Iris pigment epithelial cell (primary cell): ENCODE data around the gene GATAD2B.
"Not testable (repeated sequence)": the region's sequence is repeated elsewhere in the genome, so short reads cannot be mapped to it uniquely, and the experiment has no call there.

Experiments used
- DNase-seq: peaks from one replicate; pipeline ENCODE4 v3.0.0-alpha.2; 2011; ENCODE audit warnings: low read depth

Gene GATAD2B

DNA sequence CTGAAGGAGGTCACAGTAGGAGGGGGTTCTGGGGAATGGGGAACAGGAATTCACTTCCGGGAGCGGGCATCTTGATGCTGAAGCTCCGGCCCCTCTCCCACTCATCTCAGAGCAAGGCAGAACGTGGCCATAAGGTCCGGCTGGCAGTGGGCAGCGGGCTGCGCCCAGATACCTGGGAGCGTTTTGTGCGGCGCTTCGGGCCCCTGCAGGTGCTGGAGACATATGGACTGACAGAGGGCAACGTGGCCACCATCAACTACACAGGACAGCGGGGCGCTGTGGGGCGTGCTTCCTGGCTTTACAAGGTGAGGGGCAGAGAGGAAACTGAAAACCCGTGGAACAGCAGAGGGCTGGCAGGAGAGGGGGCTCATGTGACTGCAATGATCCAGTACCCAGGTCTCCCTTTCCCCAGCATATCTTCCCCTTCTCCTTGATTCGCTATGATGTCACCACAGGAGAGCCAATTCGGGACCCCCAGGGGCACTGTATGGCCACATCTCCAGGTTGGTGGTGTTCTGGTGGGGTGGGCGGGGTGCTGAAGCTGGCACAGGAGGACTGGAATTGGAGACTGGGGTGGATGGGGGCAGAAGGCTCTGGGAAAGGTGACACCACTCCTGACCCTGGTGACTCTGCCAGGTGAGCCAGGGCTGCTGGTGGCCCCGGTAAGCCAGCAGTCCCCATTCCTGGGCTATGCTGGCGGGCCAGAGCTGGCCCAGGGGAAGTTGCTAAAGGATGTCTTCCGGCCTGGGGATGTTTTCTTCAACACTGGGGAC, 144.5 kb downstream of the GATAD2B start:
- no peak for DNase-seq

DNA sequence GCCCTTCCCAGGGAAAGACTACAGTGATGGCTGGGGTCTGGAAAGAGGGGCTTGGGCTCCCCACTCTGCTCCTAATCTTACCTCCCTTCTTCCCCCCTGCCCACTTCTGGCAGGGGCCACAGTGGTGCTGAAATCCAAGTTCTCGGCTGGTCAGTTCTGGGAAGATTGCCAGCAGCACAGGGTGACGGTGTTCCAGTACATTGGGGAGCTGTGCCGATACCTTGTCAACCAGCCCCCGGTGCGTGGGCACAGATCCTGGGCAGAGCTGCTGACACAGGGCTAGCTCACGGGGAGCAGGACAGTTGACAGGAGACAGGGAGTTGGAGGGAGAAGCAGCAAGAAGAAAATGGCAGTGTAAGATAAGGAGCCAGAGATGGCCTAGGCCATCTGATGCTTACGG, 145.1 kb downstream of the GATAD2B start:
- no peak for DNase-seq

DNA sequence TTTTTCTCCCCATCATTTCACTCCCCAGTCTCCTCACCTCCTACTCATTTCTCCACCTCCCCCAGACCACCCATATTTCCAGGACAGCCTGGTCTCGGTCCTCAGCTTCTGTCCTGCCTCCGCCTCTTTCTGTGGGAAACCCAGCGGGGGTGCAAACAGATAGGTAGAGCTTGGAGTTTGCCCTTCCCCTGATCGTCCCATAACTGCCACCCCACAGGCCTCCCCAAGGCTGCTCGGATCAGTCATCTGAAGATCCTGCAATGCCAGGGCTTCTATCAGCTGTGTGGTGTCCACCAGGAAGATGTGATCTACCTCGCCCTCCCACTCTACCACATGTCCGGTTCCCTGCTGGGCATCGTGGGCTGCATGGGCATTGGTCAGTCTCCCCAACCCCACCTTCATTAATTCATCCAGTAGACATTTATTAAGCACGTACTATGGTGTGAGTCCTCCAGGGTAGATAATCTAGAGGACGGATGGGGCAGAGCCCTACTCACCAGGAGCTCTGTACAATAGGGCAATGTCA, 145.9 kb downstream of the GATAD2B start:
- no peak for DNase-seq

DNA sequence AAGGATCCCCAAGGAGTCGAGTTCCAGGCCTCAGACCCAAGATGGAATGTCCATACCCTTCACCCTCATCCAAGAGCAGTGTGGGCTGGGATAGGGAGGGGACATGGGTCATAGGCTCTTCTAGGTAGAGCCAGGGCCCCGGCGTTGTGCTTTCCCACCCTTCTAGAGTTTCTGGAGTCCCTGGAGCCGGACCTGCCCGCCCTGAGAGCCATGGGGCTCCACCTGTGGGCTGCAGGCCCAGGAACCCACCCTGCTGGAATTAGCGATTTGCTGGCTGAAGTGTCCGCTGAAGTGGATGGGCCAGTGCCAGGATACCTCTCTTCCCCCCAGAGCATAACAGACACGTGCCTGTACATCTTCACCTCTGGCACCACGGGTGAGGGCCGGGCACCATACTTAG, 146.4 kb downstream of the GATAD2B start:
- no peak for DNase-seq

DNA sequence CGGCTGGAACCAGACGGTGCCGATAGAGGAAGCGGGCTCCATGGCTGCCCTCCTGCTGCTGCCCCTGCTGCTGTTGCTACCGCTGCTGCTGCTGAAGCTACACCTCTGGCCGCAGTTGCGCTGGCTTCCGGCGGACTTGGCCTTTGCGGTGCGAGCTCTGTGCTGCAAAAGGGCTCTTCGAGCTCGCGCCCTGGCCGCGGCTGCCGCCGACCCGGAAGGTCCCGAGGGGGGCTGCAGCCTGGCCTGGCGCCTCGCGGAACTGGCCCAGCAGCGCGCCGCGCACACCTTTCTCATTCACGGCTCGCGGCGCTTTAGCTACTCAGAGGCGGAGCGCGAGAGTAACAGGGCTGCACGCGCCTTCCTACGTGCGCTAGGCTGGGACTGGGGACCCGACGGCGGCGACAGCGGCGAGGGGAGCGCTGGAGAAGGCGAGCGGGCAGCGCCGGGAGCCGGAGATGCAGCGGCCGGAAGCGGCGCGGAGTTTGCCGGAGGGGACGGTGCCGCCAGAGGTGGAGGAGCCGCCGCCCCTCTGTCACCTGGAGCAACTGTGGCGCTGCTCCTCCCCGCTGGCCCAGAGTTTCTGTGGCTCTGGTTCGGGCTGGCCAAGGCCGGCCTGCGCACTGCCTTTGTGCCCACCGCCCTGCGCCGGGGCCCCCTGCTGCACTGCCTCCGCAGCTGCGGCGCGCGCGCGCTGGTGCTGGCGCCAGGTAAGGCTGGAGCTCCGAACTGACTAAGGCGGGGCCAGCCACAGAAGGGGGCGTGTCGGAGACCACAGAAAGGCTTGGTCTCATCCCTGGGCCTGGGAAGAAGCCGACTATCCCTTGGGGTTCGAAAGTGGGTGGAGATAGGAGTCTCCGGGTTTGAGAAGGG, 147.1 kb downstream of the GATAD2B start:
- peak; percentile 57 for DNase-seq

DNA sequence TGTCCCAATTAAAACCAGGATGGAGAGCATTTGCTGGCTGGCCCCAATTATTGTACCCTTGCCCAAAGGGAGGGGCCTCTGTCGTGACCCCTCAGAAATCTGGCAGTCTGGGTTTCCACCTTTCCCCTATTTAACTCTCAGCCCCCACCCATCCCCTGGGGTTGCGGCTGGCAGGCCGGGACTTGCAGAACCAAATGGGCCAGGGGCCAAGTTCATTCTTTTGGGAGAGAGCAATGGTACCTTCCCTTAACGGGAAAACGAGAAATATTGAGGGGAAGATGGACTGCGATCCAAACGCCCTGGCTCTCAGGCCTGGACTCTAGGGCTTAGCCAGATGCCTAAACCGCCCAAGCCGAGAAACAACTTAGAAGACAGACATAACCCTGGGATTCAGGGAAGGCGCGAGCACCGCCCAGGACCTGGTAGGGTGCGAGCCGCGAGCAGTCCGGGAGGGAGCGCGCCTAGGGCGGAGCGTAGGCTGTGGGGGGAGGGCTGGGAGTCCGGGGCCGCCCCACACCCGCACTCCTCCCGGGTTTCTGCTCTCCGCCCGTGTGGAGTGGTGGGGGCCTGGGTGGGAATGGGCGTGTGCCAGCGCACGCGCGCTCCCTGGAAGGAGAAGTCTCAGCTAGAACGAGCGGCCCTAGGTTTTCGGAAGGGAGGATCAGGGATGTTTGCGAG, 147.9 kb downstream of the GATAD2B start, which contains the start of gene SLC27A3:
TSS of gene SLC27A3 (plus strand) at position 628 of the 678 bp plus-strand sequence. CDS start 91 bp downstream, outside the sequence.
- DNase-seq = no peak

DNA sequence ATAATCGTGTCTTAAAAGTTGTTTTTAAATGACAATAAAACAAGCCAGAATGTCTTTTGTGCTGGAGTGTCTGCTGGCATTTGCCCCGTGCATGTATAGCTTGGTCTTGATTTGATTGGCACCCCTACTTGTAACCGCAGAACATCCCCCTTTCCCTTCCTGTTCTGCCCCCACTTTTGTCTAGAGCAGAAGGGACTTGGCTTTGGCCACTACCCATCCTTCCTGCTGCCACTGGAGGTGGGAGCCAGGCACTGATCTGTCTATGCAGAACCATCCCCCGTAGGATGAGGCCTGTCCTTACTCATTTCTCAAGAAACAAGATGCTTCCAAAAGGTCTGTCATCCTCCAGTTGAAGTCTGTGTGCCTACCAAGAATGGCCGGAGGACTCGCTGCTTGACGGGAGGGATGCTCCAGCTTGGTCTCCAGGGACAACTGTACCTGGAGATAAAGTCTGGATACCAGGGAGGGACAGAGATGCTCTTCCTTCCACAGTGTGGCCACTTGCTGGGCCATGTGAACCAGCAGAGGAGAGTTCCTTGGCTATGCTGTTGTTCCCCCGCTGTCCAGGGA, 148.7 kb downstream of the GATAD2B start:
- no peak for DNase-seq

DNA sequence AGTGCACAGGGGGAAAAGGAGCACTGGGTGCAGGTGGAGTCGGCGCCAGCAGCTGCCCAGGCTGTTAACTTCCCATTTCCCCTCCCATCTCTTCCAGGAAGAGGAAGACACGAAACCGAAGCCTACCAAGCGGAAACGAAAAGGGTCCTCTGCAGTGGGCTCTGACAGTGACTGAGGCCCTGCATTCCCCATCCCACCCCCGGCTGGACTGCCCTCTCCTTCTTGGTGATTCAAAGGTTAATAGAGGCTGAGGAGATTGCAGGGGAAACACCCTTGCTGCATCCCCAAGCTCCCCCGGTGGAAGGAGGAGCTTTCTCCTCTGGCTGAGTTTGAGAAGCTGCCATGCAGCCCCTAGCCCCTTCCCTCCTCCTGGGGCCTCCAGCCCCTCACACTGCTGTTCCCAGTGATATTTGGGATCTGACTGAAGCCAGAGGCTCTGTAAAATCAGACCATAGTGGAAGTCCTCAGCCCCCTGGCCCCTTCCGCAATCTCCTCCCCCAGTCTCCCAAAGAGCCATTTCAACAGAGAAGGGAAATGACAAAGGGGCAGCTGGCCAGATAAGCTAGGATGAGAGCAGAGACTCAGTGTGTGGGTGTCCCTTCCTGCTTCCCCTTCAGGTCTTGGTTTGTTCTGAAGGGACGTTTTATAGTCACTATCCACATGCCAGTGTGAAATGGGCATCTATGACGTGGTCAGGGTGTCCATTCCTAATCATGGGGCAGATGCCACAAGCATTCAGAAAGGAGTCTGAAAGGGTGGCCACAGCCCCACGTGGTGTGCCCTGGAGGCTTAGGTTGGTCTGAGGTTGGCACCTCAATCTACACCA, 149.5 kb downstream of the GATAD2B start:
- no peak for DNase-seq

DNA sequence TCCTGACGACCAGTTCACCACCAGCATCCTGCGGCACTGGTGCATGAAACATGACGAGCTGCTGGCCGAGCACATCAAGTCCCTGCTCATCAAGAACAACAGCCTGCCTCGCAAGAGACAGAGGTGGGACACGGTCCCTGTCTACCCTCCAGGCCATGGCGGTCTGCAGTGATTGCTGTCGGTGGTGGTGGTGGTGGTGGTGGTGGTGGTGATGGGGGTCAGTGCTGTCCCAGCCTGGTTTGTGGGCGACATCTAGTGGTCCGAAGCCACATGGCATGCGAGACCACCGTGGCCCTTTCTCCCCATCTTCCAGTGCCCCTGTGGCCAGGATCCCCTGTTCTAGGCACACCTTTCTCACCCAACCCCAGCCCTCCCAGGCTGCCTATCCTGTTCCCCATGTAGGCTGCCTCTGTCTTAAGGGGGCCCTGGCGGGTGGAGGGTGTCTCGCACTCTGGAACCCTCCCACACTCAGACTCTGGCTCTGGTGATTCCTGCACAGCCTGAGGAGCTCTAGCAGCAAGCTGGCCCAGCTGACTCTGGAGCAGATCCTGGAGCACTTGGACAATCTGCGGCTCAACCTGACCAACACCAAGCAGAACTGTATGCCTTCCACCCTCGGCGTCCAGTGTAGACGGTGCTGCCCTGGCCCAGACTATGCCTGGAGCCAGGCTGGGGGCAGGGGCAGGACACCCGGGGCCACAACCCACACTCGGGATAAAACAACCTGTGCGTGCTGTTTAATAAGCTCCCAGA, 150.8 kb downstream of the GATAD2B start:
- DNase-seq = no peak

DNA sequence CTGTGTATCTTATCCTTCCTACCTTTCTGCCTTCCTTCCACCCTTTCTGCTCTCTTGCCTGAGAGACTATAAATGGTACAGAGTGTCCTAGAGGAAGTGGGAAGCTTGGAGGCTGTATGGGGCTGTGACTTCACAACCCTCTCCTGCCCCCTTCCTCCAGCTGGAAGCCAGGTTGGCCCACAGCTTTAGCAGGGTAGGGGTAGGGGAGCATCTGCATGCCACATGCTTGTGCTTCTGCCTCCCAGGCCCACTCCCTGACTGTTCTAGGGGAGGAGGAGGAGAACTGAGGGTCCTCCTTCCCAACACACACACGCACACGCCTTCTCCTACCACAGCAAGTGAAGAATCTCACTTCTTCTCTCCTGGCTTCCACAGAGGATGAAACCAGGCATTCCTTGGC, 151.5 kb downstream of the GATAD2B start:
- no peak for DNase-seq

DNA sequence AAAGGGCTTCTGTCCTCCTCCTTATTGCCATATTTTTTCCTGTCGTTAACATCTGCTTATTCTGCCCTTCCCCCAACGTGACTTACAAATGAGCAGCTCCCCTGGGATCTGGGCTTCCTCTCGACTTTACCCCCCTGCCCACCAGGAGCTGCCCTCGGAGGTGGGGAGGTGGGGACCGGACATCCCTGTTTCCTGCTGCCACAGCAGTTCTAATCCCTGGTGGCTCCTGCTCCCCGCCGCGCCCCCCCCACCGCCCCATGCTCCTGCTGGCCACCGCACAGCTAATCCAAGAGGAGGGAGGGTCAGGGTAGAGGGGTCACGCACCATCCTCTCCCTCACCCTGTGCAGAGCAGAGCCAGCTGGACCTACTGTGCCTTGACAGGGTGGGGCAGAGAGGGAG, 152.0 kb downstream of the GATAD2B start:
- DNase-seq = no peak

DNA sequence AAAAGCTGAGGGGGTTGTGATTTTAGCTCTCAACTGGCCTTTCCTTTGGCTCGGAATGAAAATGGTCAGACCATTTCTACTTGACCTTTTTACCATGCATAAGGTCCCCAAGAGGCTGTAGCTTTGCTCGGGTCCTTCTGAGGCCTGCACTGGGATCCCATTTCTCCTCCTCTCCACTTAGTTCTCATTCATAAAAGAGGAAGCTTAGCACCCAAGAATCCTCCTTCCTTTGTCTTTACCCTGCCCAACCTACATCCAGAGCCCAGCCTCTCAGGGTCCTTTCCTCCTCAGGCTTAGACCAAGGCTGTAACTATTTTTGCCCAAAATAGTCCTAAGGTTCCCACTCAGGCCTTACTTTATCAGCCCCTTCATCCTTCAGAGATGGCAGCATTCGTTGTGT, 153.6 kb downstream of the GATAD2B start:
- DNase-seq = no peak

DNA sequence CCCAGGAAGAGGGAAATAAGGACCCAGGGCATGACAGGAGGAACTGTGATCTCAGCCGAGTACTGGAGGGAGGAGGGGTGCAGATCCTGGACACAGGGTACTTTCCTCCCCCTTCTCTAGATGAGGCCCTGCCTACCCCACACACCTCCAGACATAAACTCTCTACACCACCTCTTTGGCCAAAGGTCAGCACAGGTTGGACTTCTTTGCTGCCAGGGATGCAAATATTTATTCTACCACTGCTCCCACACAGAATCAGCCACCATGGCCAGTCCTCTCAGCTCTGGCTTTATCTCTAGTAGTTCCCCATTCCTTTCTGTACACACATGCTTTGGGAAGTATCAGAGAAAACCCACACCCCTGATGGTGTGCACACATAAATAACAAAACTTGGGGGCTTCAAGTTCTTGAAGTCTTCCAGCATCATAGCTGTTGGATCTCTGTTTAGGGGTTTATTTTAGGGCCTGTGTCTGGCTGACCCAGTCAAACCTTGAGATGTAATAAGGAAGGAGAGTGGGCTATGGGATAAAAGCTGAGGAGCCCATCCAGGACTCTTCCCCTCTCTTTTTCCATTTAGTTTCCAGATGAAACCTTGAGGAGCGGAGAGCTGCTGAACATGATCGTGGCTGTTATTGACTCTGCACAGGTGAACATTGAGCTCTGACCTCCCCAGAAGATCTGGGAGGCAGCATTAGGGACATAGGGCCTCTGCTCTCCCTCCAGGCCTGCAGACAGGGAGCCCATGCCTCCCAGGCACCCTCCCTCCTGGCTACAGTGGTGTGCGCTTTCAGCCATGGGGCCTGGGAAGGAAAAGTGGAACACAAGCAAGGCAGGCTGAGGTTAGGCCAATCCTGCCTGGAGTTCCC, 154.2 kb downstream of the GATAD2B start:
- no peak for DNase-seq

DNA sequence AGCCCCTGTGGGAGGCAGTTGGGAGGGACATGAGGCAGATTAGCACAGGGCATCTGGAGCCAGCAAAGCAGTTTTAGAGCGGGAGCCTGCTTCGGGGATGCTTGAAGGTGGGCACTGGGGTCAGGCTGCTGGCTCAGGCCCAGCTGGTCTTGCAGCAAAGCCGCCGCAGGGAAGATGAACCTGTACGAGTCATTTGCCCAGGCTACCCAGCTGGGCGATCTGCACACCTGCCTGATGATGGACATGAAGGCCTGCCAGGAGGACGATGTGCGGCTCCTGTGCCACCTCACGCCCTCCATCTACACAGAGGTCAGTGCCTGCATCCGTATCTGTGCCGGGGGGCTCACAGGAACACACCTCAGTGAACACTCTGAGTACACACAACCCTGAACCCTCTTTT, 155.3 kb downstream of the GATAD2B start:
- no peak for DNase-seq

DNA sequence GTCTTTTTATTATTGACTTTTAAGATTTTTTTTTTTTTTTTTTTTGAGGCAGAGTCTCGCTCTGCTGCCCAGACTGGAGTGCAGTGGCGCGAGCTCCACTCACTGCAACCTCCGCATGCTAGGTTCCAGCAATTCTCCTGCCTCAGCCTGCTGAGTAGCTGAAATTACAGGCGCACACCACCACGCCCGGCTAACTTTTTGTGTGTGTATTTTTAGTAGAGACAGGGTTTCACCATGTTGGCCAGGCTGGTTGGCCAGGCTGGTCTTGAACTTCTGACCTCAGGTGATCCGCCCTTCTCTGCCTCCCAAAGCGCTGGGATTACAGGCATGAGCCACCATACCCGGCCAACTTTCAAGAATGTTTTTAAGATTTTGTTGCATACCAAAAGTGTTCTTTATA, 156.1 kb downstream of the GATAD2B start:
- DNase-seq = not testable (repeated sequence)

DNA sequence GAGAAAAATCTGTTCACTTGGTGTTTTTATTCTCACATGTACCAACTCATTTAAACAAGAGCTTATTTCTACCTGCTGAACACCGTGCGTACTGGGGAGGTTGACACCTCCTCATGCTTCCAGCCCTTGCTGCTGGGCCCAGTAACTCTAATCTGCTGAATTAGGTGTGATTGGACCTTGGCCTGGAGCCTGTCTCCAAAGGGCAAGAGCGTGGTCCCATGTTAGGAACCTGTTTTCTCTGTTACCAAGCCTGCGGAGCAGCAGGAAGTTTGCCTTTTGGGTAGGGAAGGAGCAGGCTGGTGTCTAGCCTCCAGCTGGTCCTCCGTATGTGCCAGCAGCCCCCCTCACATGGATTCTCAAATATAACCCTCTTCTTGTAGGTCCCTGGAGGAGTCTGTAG, 158.5 kb downstream of the GATAD2B start:
- no peak for DNase-seq

DNA sequence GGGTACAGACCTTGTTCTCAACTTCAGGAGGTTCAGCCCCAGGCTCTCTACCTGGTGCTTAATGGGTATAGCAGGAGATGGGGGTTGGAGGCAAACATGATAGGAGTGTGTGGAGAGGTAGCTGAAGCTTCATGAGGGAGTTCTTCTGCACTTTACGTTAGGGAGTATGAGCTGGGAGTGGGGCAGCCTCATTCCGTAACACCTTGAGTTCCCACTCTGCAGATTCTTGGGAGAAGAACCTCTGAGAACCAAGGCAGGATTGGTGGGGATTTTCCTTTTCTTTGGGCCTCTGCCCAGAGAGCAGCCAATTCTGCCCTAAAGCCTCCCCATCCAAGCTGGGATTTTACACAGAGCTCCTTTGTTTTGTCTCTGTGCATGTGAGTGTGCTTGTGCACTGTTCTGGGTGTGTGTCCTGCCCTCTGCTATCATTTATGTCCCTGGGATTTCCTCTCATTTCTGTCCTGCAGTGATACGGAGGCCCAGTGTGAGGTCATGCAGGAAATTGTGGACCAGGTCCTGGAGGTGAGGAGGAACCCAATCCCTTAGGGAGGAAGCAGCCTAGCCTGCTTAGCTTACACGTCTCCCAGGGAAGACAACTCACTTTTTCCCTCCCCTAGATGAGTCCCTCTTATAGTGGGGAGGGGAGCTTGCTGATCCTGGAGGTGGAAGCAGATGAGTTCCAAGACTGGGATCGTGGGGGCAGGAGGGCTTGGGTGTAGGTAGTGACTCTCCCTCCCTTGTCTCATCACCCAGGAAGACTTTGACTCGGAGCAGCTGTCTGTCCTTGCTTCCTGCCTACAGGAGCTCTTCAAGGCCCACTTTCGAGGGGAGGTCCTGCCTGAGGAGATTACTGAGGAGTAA, 159.2 kb downstream of the GATAD2B start:
- no peak for DNase-seq

DNA sequence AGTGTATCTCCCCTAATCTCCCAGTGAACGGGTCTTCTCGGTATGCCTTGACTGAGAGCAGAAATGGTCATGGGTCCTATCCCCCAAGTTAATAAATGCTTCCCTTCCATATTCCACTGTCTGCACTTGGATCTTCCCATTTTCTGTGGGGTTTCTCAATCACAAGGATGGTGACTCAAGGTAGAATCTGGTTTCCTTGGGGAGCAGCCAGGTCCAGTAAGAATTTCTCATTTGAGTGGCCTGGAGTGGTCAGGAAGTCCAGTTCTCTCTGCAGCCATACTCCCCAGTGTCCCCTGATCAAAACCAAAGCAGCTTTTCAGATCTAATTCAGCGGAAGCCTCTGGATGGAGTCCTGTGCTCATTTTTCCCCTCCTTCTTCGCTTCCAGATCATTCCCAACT, 162.3 kb downstream of the GATAD2B start:
- peak; percentile 54 for DNase-seq
